ENCODE data around the gene GABRR3. TPM values are rescaled to one million over a fixed set of nuclear protein-coding genes. Genes with fewer than 3 reads are reported as not detected.

The GABRR3 gene
- total and polyA plus RNA-seq, 2 experiments from 2014 or later = not detected

- ATAC-seq (no peak), DNase-seq (ENCODE audit: low spot score) (no peak)
- Histone ChIP-seq H3K27me3 (ENCODE audit: insufficient read depth) (peaks cover 14% of the 10 kb centered on the region), H3K4me2 (no peak overlapping the region), H4K20me1 (replicated peaks; ENCODE audit: insufficient read depth) (no peaks in the 10 kb centered on the region; the same call in 1 of the 2 replicates), H3K9me2 (ENCODE audit: insufficient read depth) (0 out of 2 replicates have a peak, but pooled peaks cover 3% of the 10 kb centered on the region), H3K79me2 (replicated peaks; ENCODE audit: insufficient read depth) (no peaks in the 10 kb centered on the region), H3F3A (replicated peaks; ENCODE audit: low read depth) (no peaks in the 10 kb centered on the region), H3K4me3 (no peak overlapping the region), H3K27ac (ENCODE audit: low read depth) (no peak overlapping the region), H2AFZ (no peak overlapping the region), H3K36me3 (ENCODE audit: insufficient read depth) (no peaks in the 10 kb centered on the region), H3K4me1 (ENCODE audit: insufficient read depth) (peaks cover 6% of the 10 kb centered on the region)
- peaks cover 18% of the 10 kb centered on the region for H3K27me3 Mint-ChIP-seq (ENCODE audit: insufficient read depth, low read depth, poor library complexity)
- H3K9me3 Mint-ChIP-seq = no peaks in the 10 kb centered on the region
- H3K4me3 Mint-ChIP-seq = no peak overlapping the region
- no peak overlapping the region for H3K27ac Mint-ChIP-seq
- H3K36me3 Mint-ChIP-seq (ENCODE audit: low read depth) = no peaks in the 10 kb centered on the region
- peaks cover 15% of the 10 kb centered on the region for H3K4me1 Mint-ChIP-seq
- TF ChIP-seq POLR2AphosphoS5 (IDR thresholded peaks at IDR 0.05; ENCODE audit: low read depth) = no peak
- peak in 1 of 2 experiments; percentile 13; a peak in 2 of 4 replicates for TF ChIP-seq CTCF (conservative IDR thresholded peaks at IDR 0.05; ENCODE audit: low read depth in 2 of 2)
These were observed 59.6 kb downstream of the GABRR3 start for GRCh38 chr3:97975466-97975865.

GRCh38 chr3:97974996-97975395, 60.1 kb downstream of the GABRR3 start:
- Histone ChIP-seq H4K20me1 (replicated peaks; ENCODE audit: insufficient read depth) (no peaks in the 10 kb centered on the region; the same call in 1 of the 2 replicates), H3K9me2 (ENCODE audit: insufficient read depth) (0 out of 2 replicates have a peak, but pooled peaks cover 3% of the 10 kb centered on the region), H2AFZ (no peak overlapping the region), H3K4me3 (no peak overlapping the region), H3K27me3 (ENCODE audit: insufficient read depth) (peaks cover 14% of the 10 kb centered on the region), H3K4me1 (ENCODE audit: insufficient read depth) (peaks cover 6% of the 10 kb centered on the region), H3K4me2 (no peak overlapping the region), H3F3A (replicated peaks; ENCODE audit: low read depth) (no peaks in the 10 kb centered on the region), H3K36me3 (ENCODE audit: insufficient read depth) (no peaks in the 10 kb centered on the region), H3K27ac (ENCODE audit: low read depth) (no peak overlapping the region), H3K79me2 (replicated peaks; ENCODE audit: insufficient read depth) (no peaks in the 10 kb centered on the region; the same call in 1 of the 2 replicates)
- TF ChIP-seq NANOG (IDR thresholded peaks at IDR 0.05; ENCODE audit: borderline replicate concordance) (no peak), STAT1 (IDR thresholded peaks at IDR 0.05; ENCODE audit: unreplicated experiment) (no peak), JUNB (IDR thresholded peaks at IDR 0.05; ENCODE audit: unreplicated experiment) (no peak)
- TF ChIP-seq, protein P1, sequence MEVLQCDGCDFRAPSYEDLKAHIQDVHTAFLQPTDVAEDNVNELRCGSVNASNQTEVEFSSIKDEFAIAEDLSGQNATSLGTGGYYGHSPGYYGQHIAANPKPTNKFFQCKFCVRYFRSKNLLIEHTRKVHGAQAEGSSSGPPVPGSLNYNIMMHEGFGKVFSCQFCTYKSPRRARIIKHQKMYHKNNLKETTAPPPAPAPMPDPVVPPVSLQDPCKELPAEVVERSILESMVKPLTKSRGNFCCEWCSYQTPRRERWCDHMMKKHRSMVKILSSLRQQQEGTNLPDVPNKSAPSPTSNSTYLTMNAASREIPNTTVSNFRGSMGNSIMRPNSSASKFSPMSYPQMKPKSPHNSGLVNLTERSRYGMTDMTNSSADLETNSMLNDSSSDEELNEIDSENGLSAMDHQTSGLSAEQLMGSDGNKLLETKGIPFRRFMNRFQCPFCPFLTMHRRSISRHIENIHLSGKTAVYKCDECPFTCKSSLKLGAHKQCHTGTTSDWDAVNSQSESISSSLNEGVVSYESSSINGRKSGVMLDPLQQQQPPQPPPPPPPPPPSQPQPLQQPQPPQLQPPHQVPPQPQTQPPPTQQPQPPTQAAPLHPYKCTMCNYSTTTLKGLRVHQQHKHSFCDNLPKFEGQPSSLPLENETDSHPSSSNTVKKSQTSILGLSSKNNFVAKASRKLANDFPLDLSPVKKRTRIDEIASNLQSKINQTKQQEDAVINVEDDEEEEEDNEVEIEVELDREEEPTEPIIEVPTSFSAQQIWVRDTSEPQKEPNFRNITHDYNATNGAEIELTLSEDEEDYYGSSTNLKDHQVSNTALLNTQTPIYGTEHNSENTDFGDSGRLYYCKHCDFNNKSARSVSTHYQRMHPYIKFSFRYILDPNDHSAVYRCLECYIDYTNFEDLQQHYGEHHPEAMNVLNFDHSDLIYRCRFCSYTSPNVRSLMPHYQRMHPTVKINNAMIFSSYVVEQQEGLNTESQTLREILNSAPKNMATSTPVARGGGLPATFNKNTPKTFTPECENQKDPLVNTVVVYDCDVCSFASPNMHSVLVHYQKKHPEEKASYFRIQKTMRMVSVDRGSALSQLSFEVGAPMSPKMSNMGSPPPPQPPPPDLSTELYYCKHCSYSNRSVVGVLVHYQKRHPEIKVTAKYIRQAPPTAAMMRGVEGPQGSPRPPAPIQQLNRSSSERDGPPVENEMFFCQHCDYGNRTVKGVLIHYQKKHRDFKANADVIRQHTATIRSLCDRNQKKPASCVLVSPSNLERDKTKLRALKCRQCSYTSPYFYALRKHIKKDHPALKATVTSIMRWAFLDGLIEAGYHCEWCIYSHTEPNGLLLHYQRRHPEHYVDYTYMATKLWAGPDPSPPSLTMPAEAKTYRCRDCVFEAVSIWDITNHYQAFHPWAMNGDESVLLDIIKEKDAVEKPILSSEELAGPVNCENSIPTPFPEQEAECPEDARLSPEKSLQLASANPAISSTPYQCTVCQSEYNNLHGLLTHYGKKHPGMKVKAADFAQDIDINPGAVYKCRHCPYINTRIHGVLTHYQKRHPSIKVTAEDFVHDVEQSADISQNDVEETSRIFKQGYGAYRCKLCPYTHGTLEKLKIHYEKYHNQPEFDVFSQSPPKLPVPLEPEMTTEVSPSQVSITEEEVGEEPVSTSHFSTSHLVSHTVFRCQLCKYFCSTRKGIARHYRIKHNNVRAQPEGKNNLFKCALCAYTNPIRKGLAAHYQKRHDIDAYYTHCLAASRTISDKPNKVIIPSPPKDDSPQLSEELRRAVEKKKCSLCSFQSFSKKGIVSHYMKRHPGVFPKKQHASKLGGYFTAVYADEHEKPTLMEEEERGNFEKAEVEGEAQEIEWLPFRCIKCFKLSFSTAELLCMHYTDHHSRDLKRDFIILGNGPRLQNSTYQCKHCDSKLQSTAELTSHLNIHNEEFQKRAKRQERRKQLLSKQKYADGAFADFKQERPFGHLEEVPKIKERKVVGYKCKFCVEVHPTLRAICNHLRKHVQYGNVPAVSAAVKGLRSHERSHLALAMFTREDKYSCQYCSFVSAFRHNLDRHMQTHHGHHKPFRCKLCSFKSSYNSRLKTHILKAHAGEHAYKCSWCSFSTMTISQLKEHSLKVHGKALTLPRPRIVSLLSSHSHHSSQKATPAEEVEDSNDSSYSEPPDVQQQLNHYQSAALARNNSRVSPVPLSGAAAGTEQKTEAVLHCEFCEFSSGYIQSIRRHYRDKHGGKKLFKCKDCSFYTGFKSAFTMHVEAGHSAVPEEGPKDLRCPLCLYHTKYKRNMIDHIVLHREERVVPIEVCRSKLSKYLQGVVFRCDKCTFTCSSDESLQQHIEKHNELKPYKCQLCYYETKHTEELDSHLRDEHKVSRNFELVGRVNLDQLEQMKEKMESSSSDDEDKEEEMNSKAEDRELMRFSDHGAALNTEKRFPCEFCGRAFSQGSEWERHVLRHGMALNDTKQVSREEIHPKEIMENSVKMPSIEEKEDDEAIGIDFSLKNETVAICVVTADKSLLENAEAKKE (CRISPR knock-in tag; IDR thresholded peaks at IDR 0.05) = no peak
- DNase-seq (ENCODE audit: low spot score) (no peak), ATAC-seq (no peak)
- H3K27me3 Mint-ChIP-seq (ENCODE audit: insufficient read depth, low read depth, poor library complexity) = peaks cover 18% of the 10 kb centered on the region
- H3K27ac Mint-ChIP-seq = no peak overlapping the region
- no peaks in the 10 kb centered on the region for H3K36me3 Mint-ChIP-seq (ENCODE audit: low read depth)
- peaks cover 20% of the 10 kb centered on the region for H3K4me1 Mint-ChIP-seq
- no peak overlapping the region for H3K4me3 Mint-ChIP-seq
- no peaks in the 10 kb centered on the region for H3K9me3 Mint-ChIP-seq

Measured in GM23338 (cell line).